ENCODE results near the gene TNXB.
"Not testable (repeated sequence)": the region's sequence is repeated elsewhere in the genome, so short reads cannot be mapped to it uniquely, and the experiment has no call there.

GRCh38 chr6:32038878-32039277 lies 70.3 kb downstream of the TNXB start:
- TF ChIP-seq MEIS2 (IDR thresholded peaks at IDR 0.05; ENCODE audit: partially characterized antibody); CTCF (IDR thresholded peaks at IDR 0.05 in 2 of 3, conservative IDR thresholded peaks at IDR 0.05 in 1 of 3; ENCODE audit: insufficient read depth in 2 of 3, low read depth in 1 of 3, low read length in 3 of 3); NR2F6 (CRISPR knock-in tag; IDR thresholded peaks at IDR 0.05); ZNF740 (CRISPR knock-in tag; IDR thresholded peaks at IDR 0.05); ZNF740 (tag; IDR thresholded peaks at IDR 0.05); E2F6 (IDR thresholded peaks at IDR 0.05; ENCODE audit: borderline replicate concordance in 1 of 2, extremely low read depth in 1 of 2, insufficient read depth in 1 of 2, insufficient read length in 1 of 2, low read depth in 1 of 2, low read length in 1 of 2, poor library complexity in 1 of 2, severe bottlenecking in 1 of 2); ETV1 (tag; conservative IDR thresholded peaks at IDR 0.05; ENCODE audit: low read depth); FOXP4 (CRISPR knock-in tag; IDR thresholded peaks at IDR 0.05; ENCODE audit: borderline replicate concordance); ZNF785 (CRISPR knock-in tag; IDR thresholded peaks at IDR 0.05); ATF7 (IDR thresholded peaks at IDR 0.05): not testable (repeated sequence)

All from K562 (cell line).